ENCODE measurements around the gene CCDC188. TPM values are rescaled to one million over a fixed set of nuclear protein-coding genes. Genes with fewer than 3 reads are reported as not detected.

The CCDC188 gene
- total and polyA plus RNA-seq, 9 of the 15 experiments (the other 6 are each of a cell fraction or from before 2014, with no cell fraction given): not detected

GRCh38 chr22:20127869-20128618 lies 22.8 kb downstream of the CCDC188 start (continued):
- TF ChIP-seq ARID3A (IDR thresholded peaks at IDR 0.05; ENCODE audit: borderline replicate concordance, low read depth, low read length): no peak
- no peak for TF ChIP-seq CEBPG (CRISPR knock-in tag; IDR thresholded peaks at IDR 0.05)
- no peak for TF ChIP-seq CEBPG (tag; conservative IDR thresholded peaks at IDR 0.05 in 1 of 2, IDR thresholded peaks at IDR 0.05 in 1 of 2)
- 0 out of 2 replicates have a peak, but pooled peaks have one; percentile 60 for TF ChIP-seq DMBX1 (CRISPR knock-in tag; IDR thresholded peaks at IDR 0.05; ENCODE audit: borderline replicate concordance)
- TF ChIP-seq ATF4 (CRISPR knock-in tag; IDR thresholded peaks at IDR 0.05): no peak
- no peak for TF ChIP-seq HLTF (IDR thresholded peaks at IDR 0.05)
- TF ChIP-seq TEAD1 (CRISPR knock-in tag; IDR thresholded peaks at IDR 0.05): 0 out of 4 replicates have a peak, but pooled peaks of 1 of the 2 experiments have one; percentile 30
- TF ChIP-seq ZSCAN29 (IDR thresholded peaks at IDR 0.05): peak; percentile 17; the same call in 1 of the 2 replicates
